K562 (cell line): Measurements from ENCODE around the gene RPLP2. TPM values are rescaled to one million over a fixed set of nuclear protein-coding genes. Genes with fewer than 3 reads are reported as not detected.
A peak's percentile ranks its signal among the peaks of the same experiment; 100 is the strongest.

Experiments used
- ATAC-seq: fragments of 200-7000 bp; cut with Tn5 transposase; 3 replicates; pipeline ENCODE4 v1.9.1; 2020; ENCODE audit warnings: moderate library complexity
- BruUV-seq: library from RNA; stranded (reverse); fragments of 400-500 nt; replicated peaks from 2 replicates; lab custom pipeline; 2021; lab: Mats Ljungman, UMichigan
- CTCF ChIA-PET: fragments of 300-600 bp; formaldehyde crosslinking; extraction: SDS; loops from one replicate; lab custom pipeline; 2021; ENCODE audit warnings: low intra/inter-chr PET ratio; lab: Yijun Ruan, JAX
- POLR2A ChIA-PET: fragments of 300-600, 350-650 bp; sonication (Branson Sonifier 250); formaldehyde crosslinking; extraction: SDS; loops from one replicate; lab custom pipeline; 2021; ENCODE audit warnings: antibody characterized with exemption, inconsistent platforms; lab: Yijun Ruan, JAX
- DNase-seq, 4 experiments: peaks; one replicate each; pipeline versions ENCODE4 v3.0.0 to v3.0.0-alpha.2; 2011 to 2018; ENCODE audit warnings: low spot score in 3 of 4, mixed read lengths in 3 of 4; ENCODE audit errors: extremely low read depth in 1 of 4
- FAIRE-seq: peaks from 2 replicates; lab custom pipeline; 2011; peaks lifted over from hg19 to GRCh38; lab: Jason Lieb, UNC
- H2AFZ ChIP-seq: 2 replicates; pipeline ENCODE4 v1.6.0; 2011; ENCODE audit warnings: low read depth, low read length, control low read depth, inconsistent platforms
- H3K27ac ChIP-seq: fragments of 200-600 bp; 3 replicates; pipeline ENCODE4 v1.8.0; 2011; ENCODE audit warnings: low read depth, mild to moderate bottlenecking, control low read depth, inconsistent platforms, low read length, moderate library complexity, mixed read lengths; ENCODE audit errors: extremely low read depth
- H3K27me3 ChIP-seq, 2 experiments: fragments of 300-600 bp in 1 of 2; 2 replicates in 1 of 2; 3 replicates in 1 of 2; pipeline versions ENCODE4 v1.6.0 to v1.8.0; 2011; ENCODE audit warnings: inconsistent platforms in 2 of 2, low read length in 2 of 2, mild to moderate bottlenecking in 1 of 2, mixed read lengths in 1 of 2, moderate library complexity in 1 of 2; ENCODE audit not compliant: control insufficient read depth in 2 of 2, insufficient read depth in 2 of 2
- H3K36me3 ChIP-seq: fragments of 300-600 bp; 3 replicates; pipeline ENCODE4 v1.8.0; 2011; ENCODE audit warnings: mild to moderate bottlenecking, low read length, inconsistent platforms; ENCODE audit not compliant: control insufficient read depth, insufficient read depth
- H3K4me1 ChIP-seq, 2 experiments: fragments of 200-600 bp in 1 of 2; replicated peaks in 1 of 2; 2 replicates in 1 of 2; 3 replicates in 1 of 2; pipeline versions ENCODE4 v1.5.1 to v1.8.0; 2011; ENCODE audit warnings: inconsistent platforms in 2 of 2, low read length in 2 of 2, mild to moderate bottlenecking in 1 of 2, mixed read lengths in 1 of 2, moderate library complexity in 1 of 2; ENCODE audit not compliant: control insufficient read depth in 2 of 2, insufficient read depth in 2 of 2
- H3K4me2 ChIP-seq: 2 replicates; pipeline ENCODE4 v1.6.1; 2011; ENCODE audit warnings: low read length, control low read depth, inconsistent platforms, mixed read lengths; ENCODE audit not compliant: insufficient read depth
- H3K4me3 ChIP-seq: fragments of 200-600 bp; sonication (generic), shearing (Covaris generic); 2 replicates; pipeline ENCODE4 v1.5.1; 2016; ENCODE audit warnings: control low read depth, inconsistent platforms
- H3K79me2 ChIP-seq: fragments of 200-600 bp; 3 replicates; pipeline ENCODE4 v1.8.0; 2011; ENCODE audit warnings: low read length, inconsistent platforms; ENCODE audit not compliant: control insufficient read depth, insufficient read depth
- H3K9ac ChIP-seq, 2 experiments: 2 replicates each; pipeline versions ENCODE4 v1.6.0 to v1.6.1; 2011; ENCODE audit warnings: low read depth in 2 of 2, low read length in 2 of 2, control low read depth in 1 of 2, inconsistent platforms in 1 of 2, mild to moderate bottlenecking in 1 of 2, mixed read lengths in 1 of 2; ENCODE audit not compliant: insufficient read depth in 1 of 2
- H3K9me1 ChIP-seq: one replicate; pipeline ENCODE4 v1.6.0; 2011; ENCODE audit warnings: inconsistent platforms, mild to moderate bottlenecking, low read length, moderate library complexity; ENCODE audit not compliant: control insufficient read depth, insufficient read depth
- H3K9me3 ChIP-seq: replicated peaks from 2 replicates; pipeline ENCODE4 v1.5.1; 2011; ENCODE audit warnings: low read depth, low read length, inconsistent platforms; ENCODE audit not compliant: control insufficient read depth, insufficient read depth
- H4K20me1 ChIP-seq: replicated peaks from 2 replicates; pipeline ENCODE4 v1.6.1; 2011; ENCODE audit warnings: low read length, inconsistent platforms, mixed read lengths; ENCODE audit not compliant: control insufficient read depth, insufficient read depth
- CC2D1A ChIP-seq: fragments of 450-650 bp; IDR thresholded peaks from 2 replicates; pipeline ENCODE4 v1.6.1; 2017; ENCODE audit warnings: mild to moderate bottlenecking
- E2F8 ChIP-seq: fragments of 450-650 bp; IDR thresholded peaks from 2 replicates; pipeline ENCODE4 v1.7.1; 2018; ENCODE audit warnings: mild to moderate bottlenecking, low read depth; ENCODE audit not compliant: partially characterized antibody
- FIP1L1 ChIP-seq: fragments of 200-400 bp; formaldehyde crosslinking; IDR thresholded peaks from 2 replicates; pipeline ENCODE4 v1.6.1; 2018; ENCODE audit warnings: mild to moderate bottlenecking, low read depth, low read length; ENCODE audit not compliant: poor library complexity, severe bottlenecking
- GABPB1 ChIP-seq: sonication (generic); formaldehyde crosslinking; IDR thresholded peaks from 2 replicates; pipeline ENCODE4 v1.8.0; 2022; ENCODE audit warnings: mild to moderate bottlenecking, missing genetic modification reagents
- HMGN3 ChIP-seq: IDR thresholded peaks from 2 replicates; pipeline ENCODE4 v1.6.1; 2011; ENCODE audit warnings: borderline replicate concordance, low read depth, mild to moderate bottlenecking, mixed read lengths, low read length; ENCODE audit not compliant: insufficient read length; ENCODE audit errors: extremely low read depth
- KDM5B ChIP-seq: fragments of 200-600 bp; sonication (generic); IDR thresholded peaks from 2 replicates; pipeline ENCODE4 v1.6.1; 2012; ENCODE audit warnings: low read depth, mild to moderate bottlenecking, moderate library complexity, low read length, control low read depth, inconsistent platforms; ENCODE audit not compliant: insufficient replicate concordance
- MYNN ChIP-seq, 2 experiments: sonication (generic); formaldehyde crosslinking in 1 of 2; IDR thresholded peaks; 2 replicates each; pipeline versions ENCODE4 v1.5.0 to v1.6.1; 2016 to 2020; ENCODE audit warnings: antibody characterized with exemption in 1 of 2, missing genetic modification reagents in 1 of 2
- POLR2G ChIP-seq: fragments of 200-400 bp; formaldehyde crosslinking; IDR thresholded peaks from 2 replicates; pipeline ENCODE4 v1.6.1; 2017; ENCODE audit warnings: low read depth, mild to moderate bottlenecking, antibody characterized with exemption, low read length, moderate library complexity
- RBFOX2 ChIP-seq: fragments of 200-400 bp; formaldehyde crosslinking; IDR thresholded peaks from 2 replicates; pipeline ENCODE4 v1.6.1; 2017; ENCODE audit warnings: low read depth, mild to moderate bottlenecking, low read length, moderate library complexity
- RBM22 ChIP-seq: fragments of 200-400 bp; formaldehyde crosslinking; IDR thresholded peaks from 2 replicates; pipeline ENCODE4 v1.6.1; 2018; ENCODE audit warnings: low read length, low read depth; ENCODE audit not compliant: poor library complexity, severe bottlenecking
- SUPT5H ChIP-seq: fragments of 450-650 bp; IDR thresholded peaks from 2 replicates; pipeline ENCODE4 v1.6.1; 2016
- ZMIZ1 ChIP-seq, 2 experiments: fragments of 150-350 bp in 1 of 2; IDR thresholded peaks; 2 replicates each; pipeline ENCODE4 v1.6.1; 2012 to 2016; ENCODE audit warnings: low read depth in 2 of 2, low read length in 2 of 2, mild to moderate bottlenecking in 1 of 2, moderate library complexity in 1 of 2
- ZNF717 ChIP-seq: fragments of 250-450 bp; sonication (Bioruptor Pico); IDR thresholded peaks from 2 replicates; pipeline ENCODE4 v1.5.0; 2021
- ZSCAN29 ChIP-seq: fragments of 450-650 bp; IDR thresholded peaks from 2 replicates; pipeline ENCODE4 v1.6.1; 2017
- WGBS: fragments of 100-300 bp; shearing (Covaris generic); methylation state at CpG from one replicate; pipeline ENCODE4 v1.1.6; 2016; ENCODE audit warnings: low coverage, mixed read lengths; ENCODE audit not compliant: insufficient coverage; ENCODE audit errors: missing lambda C conversion rate; 5-methylcytosine and 5-hydroxymethylcytosine counted together
- in situ Hi-C: fragments of 300-500 bp; cut with MboI; formaldehyde crosslinking; loops from 4 replicates; pipeline ENCODE4 v1.15.0; 2018; ENCODE audit warnings: inconsistent platforms, mixed read lengths
- intact Hi-C: fragments of 100-400 bp; cut with micrococcal nuclease; formaldehyde crosslinking; loops from 2 replicates; pipeline ENCODE4 v1.14.2; 2022
- polyA plus RNA-seq, 8 experiments: library from polyadenylated mRNA; depleted of rRNA in 4 of 8; stranded (reverse) in 5 of 8; unstranded in 3 of 8; fragments of >200 nt; fragmentation: Nextera tagmentation in 2 of 8; fragmentation: Illumina TruSeq in 1 of 8; extraction: Ambion mirVana in 2 of 8; extraction: Trizol in 1 of 8; gene quantifications; 2 replicates each; pipeline versions ENCODE4 v1.2.1 to v1.2.3, GENCODE V29; 2011 to 2014; ENCODE audit warnings: inconsistent platforms in 1 of 8, missing spikeins in 1 of 8
- total RNA-seq, 7 experiments: library from RNA; depleted of rRNA in 6 of 7; stranded (reverse); fragments of >200 nt in 6 of 7; fragmentation: Illumina TruSeq in 2 of 7; extraction: Trizol in 2 of 7; gene quantifications; 2 replicates each; pipeline versions ENCODE4 v1.2.1 to v1.2.3, GENCODE V29; 2011 to 2021; ENCODE audit warnings: low replicate concordance in 1 of 7

The RPLP2 gene
- total and polyA plus RNA-seq, 9 of the 15 experiments (the other 6 are each of a cell fraction or from before 2014, with no cell fraction given), result 528 to 3,807 (median 1,633) TPM

- H3K4me2 ChIP-seq, result no peak overlapping the region
- POLR2A ChIA-PET, result interaction anchor here (0.7 to 10.4 kb wide), 14 partner anchors 8 to 283 kb away, joined by 3 to 88 read pairs (median 4); partner anchors contain the start of genes TALDO1 and TMEM80
- TF ChIP-seq POLR2G, result peak; percentile 80
- no peak for TF ChIP-seq ZSCAN29
- no peak for TF ChIP-seq CC2D1A
- TF ChIP-seq GABPB1, result 0 out of 2 replicates have a peak, but pooled peaks have one; percentile 30
- peak; percentile 71 for TF ChIP-seq RBM22
- TF ChIP-seq RBFOX2, result peak; percentile 40
- TF ChIP-seq FIP1L1, result peak; percentile 45
- TF ChIP-seq KDM5B, result peak; percentile 8
- TF ChIP-seq E2F8, result peak; percentile 22
- TF ChIP-seq SUPT5H, result peak; percentile 75
- 0 out of 2 replicates have a peak, but pooled peaks have one; percentile 37 for TF ChIP-seq ZNF717 (CRISPR knock-in tag)
- TF ChIP-seq HMGN3, result peak; percentile 33
- TF ChIP-seq ZMIZ1 (IDR thresholded peaks at IDR 0.05; ENCODE audit: low read depth in 2 of 2, low read length in 2 of 2), result 0 out of 4 replicates have a peak, but pooled peaks of 1 of the 2 experiments have one; percentile 2
- peak; percentile 29; the same call in 1 of the 2 replicates for TF ChIP-seq MYNN (IDR thresholded peaks at IDR 0.05)
- TF ChIP-seq MYNN (CRISPR knock-in tag; IDR thresholded peaks at IDR 0.05), result no peak
Observed at GRCh38 chr11:763549-764321, 46.0 kb upstream of the RPLP2 start.

More at GRCh38 chr11:763549-764321, 46.0 kb upstream of the RPLP2 start:
- FAIRE-seq, result no peak
- peaks cover 3% of the 10 kb centered on the region; the same call in 1 of the 3 replicates for H3K79me2 ChIP-seq
- H3K36me3 ChIP-seq, result peaks cover 87% of the 10 kb centered on the region
- ATAC-seq, result 0 out of 3 replicates have a peak, but pooled peaks have one; percentile 2
- in situ Hi-C loops (no loop called here), intact Hi-C loops (no loop called here)
- CTCF ChIA-PET, result no interaction called here
- no peak overlapping the region for H2AFZ ChIP-seq
- H3K4me3 ChIP-seq, result no peak overlapping the region
- H4K20me1 ChIP-seq, result peaks cover 36% of the 10 kb centered on the region
- no peaks in the 10 kb centered on the region for H3K27me3 ChIP-seq
- no peak overlapping the region for H3K27ac ChIP-seq
- H3K4me1 ChIP-seq, result peaks cover 8 to 35% of the 10 kb centered on the region in 2 experiments; a peak in 4 of 5 replicates
- BruUV-seq, result TSS peak; percentile 37
- no peak overlapping the region; a peak in 1 of 4 replicates for H3K9ac ChIP-seq
- no peaks in the 10 kb centered on the region for H3K9me3 ChIP-seq
- 92% methylated on average over 22 of the region's 22 CpGs for WGBS
- DNase-seq, result no peak
- peaks cover 6% of the 10 kb centered on the region for H3K9me1 ChIP-seq
